Limb (tissue), 2 donors: Measurements from ENCODE around the gene OPN1SW.

Experiments used
- DNase-seq, 2 donors: peaks; one replicate each; pipeline ENCODE4 v3.0.0-alpha.2; 2016; ENCODE audit errors: extremely low spot score in 2 of 2

OPN1SW gene

GRCh38 chr7:128775744-128776474 is at the start of gene OPN1SW:
Gene OPN1SW (minus strand): TSS chr7:128775794. CDS start chr7:128775781, 13 bp downstream.
- DNase-seq: no peak

- DNase-seq: no peak
These were observed 46.1 kb upstream of the OPN1SW start for GRCh38 chr7:128821724-128822123.

- no peak for DNase-seq
These were observed 43.1 kb upstream of the OPN1SW start for GRCh38 chr7:128818694-128819093.

GRCh38 chr7:128815289-128815942 is 39.8 kb upstream of the OPN1SW start:
- no peak for DNase-seq

- DNase-seq: no peak
These were observed 38.9 kb upstream of the OPN1SW start for GRCh38 chr7:128814499-128814898.

GRCh38 chr7:128812514-128813168 is 37.0 kb upstream of the OPN1SW start:
- no peak for DNase-seq

- DNase-seq: no peak
These were observed 36.2 kb upstream of the OPN1SW start for GRCh38 chr7:128811631-128812430.

GRCh38 chr7:128810997-128811396 is 35.4 kb upstream of the OPN1SW start:
- DNase-seq: no peak

- no peak for DNase-seq
These were observed 34.9 kb upstream of the OPN1SW start for GRCh38 chr7:128810473-128810872.

- DNase-seq: no peak
These were observed 33.8 kb upstream of the OPN1SW start for GRCh38 chr7:128809363-128809762.

- DNase-seq: no peak
These were observed 31.6 kb upstream of the OPN1SW start for GRCh38 chr7:128807191-128807590.

- no peak for DNase-seq
These were observed 29.6 kb upstream of the OPN1SW start for GRCh38 chr7:128805225-128805624.

GRCh38 chr7:128804484-128804883 is 28.9 kb upstream of the OPN1SW start:
- DNase-seq: no peak

GRCh38 chr7:128801667-128802418 is 26.2 kb upstream of the OPN1SW start:
- no peak for DNase-seq

- DNase-seq: no peak
These were observed 25.4 kb upstream of the OPN1SW start for GRCh38 chr7:128801003-128801402.

GRCh38 chr7:128800567-128800966 is 25.0 kb upstream of the OPN1SW start:
- DNase-seq: no peak

- DNase-seq: no peak
These were observed 23.9 kb upstream of the OPN1SW start for GRCh38 chr7:128799451-128799850.

- no peak for DNase-seq
These were observed 20.7 kb upstream of the OPN1SW start for GRCh38 chr7:128796327-128796726.

- DNase-seq: no peak
These were observed 19.5 kb upstream of the OPN1SW start for GRCh38 chr7:128795129-128795528.

GRCh38 chr7:128794436-128794835 is 18.8 kb upstream of the OPN1SW start:
- no peak for DNase-seq

GRCh38 chr7:128794020-128794419 is 18.4 kb upstream of the OPN1SW start:
- no peak for DNase-seq
